Measurements from ENCODE around the gene CHRM5.
"Not testable (repeated sequence)": the region's sequence is repeated elsewhere in the genome, so short reads cannot be mapped to it uniquely, and the experiment has no call there.

CHRM5 gene

GRCh38 chr15:34043813-34044212 is 75.5 kb downstream of the CHRM5 start:
- no peak for TF ChIP-seq CTCF (IDR thresholded peaks at IDR 0.05)
- Histone ChIP-seq H3K9me3 (no peaks in the 10 kb centered on the region), H3K4me1 (peaks cover 0 to 11% (median 3%) of the 10 kb centered on the region in 4 donors), H3K36me3 (no peaks in the 10 kb centered on the region), H3K27me3 (no peaks in the 10 kb centered on the region), H3K4me3 (no peak overlapping the region), H3K27ac (no peak overlapping the region)
- intact Hi-C loops (cut with DNase I; ENCODE audit: low total_unique reads) = no loop called here
- no peak for DNase-seq

GRCh38 chr15:34046471-34047145 is 78.3 kb downstream of the CHRM5 start:
- intact Hi-C loops (cut with DNase I; ENCODE audit: low total_unique reads) = no loop called here
- Histone ChIP-seq H3K9me3 (peaks cover 0 to 13% (median 0%) of the 10 kb centered on the region in 3 donors), H3K36me3 (no peaks in the 10 kb centered on the region), H3K4me1 (peaks cover 0 to 7% (median 0%) of the 10 kb centered on the region in 4 donors), H3K27me3 (no peaks in the 10 kb centered on the region), H3K27ac (no peak overlapping the region), H3K4me3 (no peak overlapping the region)
- DNase-seq = no peak
- no peak for TF ChIP-seq CTCF (IDR thresholded peaks at IDR 0.05)

- intact Hi-C loops (cut with DNase I; ENCODE audit: low total_unique reads) = no loop called here
- Histone ChIP-seq H3K4me1 (peaks cover 0 to 7% (median 0%) of the 10 kb centered on the region in 4 donors), H3K4me3 (no peak overlapping the region), H3K36me3 (no peaks in the 10 kb centered on the region), H3K27me3 (no peaks in the 10 kb centered on the region), H3K9me3 (peaks cover 0 to 13% (median 0%) of the 10 kb centered on the region in 3 donors), H3K27ac (no peak overlapping the region)
- no peak for DNase-seq
- no peak for TF ChIP-seq CTCF (IDR thresholded peaks at IDR 0.05)
Measured at GRCh38 chr15:34047893-34048775, 79.8 kb downstream of the CHRM5 start.

- H3K27ac ChIP-seq = no peak overlapping the region
- intact Hi-C loops (cut with DNase I; ENCODE audit: low total_unique reads) = no loop called here
- H3K9me3 ChIP-seq = peaks cover 0 to 13% (median 0%) of the 10 kb centered on the region in 3 donors
- no peak for TF ChIP-seq CTCF (IDR thresholded peaks at IDR 0.05)
- DNase-seq = no peak
- no peaks in the 10 kb centered on the region for H3K36me3 ChIP-seq
- H3K4me3 ChIP-seq = no peak overlapping the region
- no peaks in the 10 kb centered on the region for H3K27me3 ChIP-seq
- H3K4me1 ChIP-seq = peaks cover 0 to 7% (median 0%) of the 10 kb centered on the region in 4 donors
Measured at GRCh38 chr15:34049112-34049511, 80.8 kb downstream of the CHRM5 start.

GRCh38 chr15:34050385-34050784 is 82.1 kb downstream of the CHRM5 start:
- peaks cover 0 to 13% (median 0%) of the 10 kb centered on the region in 3 donors for H3K9me3 ChIP-seq
- not testable (repeated sequence) for H3K4me1 ChIP-seq, H3K4me3 ChIP-seq, H3K27ac ChIP-seq, DNase-seq, H3K36me3 ChIP-seq, H3K27me3 ChIP-seq
- intact Hi-C loops (cut with DNase I; ENCODE audit: low total_unique reads) = loop anchor here (2.0 kb wide), 1 partner anchor 24 kb away; no protein-coding TSS in a partner anchor

All from tibial artery (tissue), 4 donors.